Measurements from ENCODE around the gene RNASE7. TPM values are rescaled to one million over a fixed set of nuclear protein-coding genes. Genes with fewer than 3 reads are reported as not detected.

The RNASE7 gene
- total and polyA plus RNA-seq, 11 donors, result 0.04 TPM; not detected in 10

- H3K27ac ChIP-seq, result peak overlapping the region in 6 of 12 donors; percentile 4 to 84 (median 18)
- no peak for ATAC-seq
Observed at GRCh38 chr14:21036751-21037150, 5.4 kb upstream of the RNASE7 start.

GRCh38 chr14:21037156-21037555 lies 5.0 kb upstream of the RNASE7 start:
- WGBS, 4 donors, result 84 to 87% (median 85%) methylated on average over 3 of the region's 3 CpGs
- H3K27me3 ChIP-seq, result no peaks in the 10 kb centered on the region
- DNase-seq (peak in 1 of 5 donors; percentile 47), ATAC-seq (no peak)
- peaks cover 0 to 33% (median 19%) of the 10 kb centered on the region in 12 donors for H3K4me1 ChIP-seq
- TF ChIP-seq POLR2A (IDR thresholded peaks at IDR 0.05), result no peak
- TF ChIP-seq, protein P1, sequence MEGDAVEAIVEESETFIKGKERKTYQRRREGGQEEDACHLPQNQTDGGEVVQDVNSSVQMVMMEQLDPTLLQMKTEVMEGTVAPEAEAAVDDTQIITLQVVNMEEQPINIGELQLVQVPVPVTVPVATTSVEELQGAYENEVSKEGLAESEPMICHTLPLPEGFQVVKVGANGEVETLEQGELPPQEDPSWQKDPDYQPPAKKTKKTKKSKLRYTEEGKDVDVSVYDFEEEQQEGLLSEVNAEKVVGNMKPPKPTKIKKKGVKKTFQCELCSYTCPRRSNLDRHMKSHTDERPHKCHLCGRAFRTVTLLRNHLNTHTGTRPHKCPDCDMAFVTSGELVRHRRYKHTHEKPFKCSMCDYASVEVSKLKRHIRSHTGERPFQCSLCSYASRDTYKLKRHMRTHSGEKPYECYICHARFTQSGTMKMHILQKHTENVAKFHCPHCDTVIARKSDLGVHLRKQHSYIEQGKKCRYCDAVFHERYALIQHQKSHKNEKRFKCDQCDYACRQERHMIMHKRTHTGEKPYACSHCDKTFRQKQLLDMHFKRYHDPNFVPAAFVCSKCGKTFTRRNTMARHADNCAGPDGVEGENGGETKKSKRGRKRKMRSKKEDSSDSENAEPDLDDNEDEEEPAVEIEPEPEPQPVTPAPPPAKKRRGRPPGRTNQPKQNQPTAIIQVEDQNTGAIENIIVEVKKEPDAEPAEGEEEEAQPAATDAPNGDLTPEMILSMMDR (IDR thresholded peaks at IDR 0.05), result no peak
- no peak overlapping the region for H3K4me3 ChIP-seq
- intact Hi-C loops (cut with DNase I), result loop anchor here in 1 of 10 donors (5.0 kb wide), 1 partner anchor 180 kb away; no protein-coding TSS in a partner anchor
- H3K9me3 ChIP-seq, result no peaks in the 10 kb centered on the region
- H3K27ac ChIP-seq, result peak overlapping the region in 6 of 12 donors; percentile 5 to 84 (median 42)
- H3K36me3 ChIP-seq, result no peaks in the 10 kb centered on the region

More at GRCh38 chr14:21036751-21037150, 5.4 kb upstream of the RNASE7 start:
- 90 to 96% (median 93%) methylated on average over 7 of the region's 7 CpGs for WGBS, 4 donors
- no peak for TF ChIP-seq POLR2A (IDR thresholded peaks at IDR 0.05)
- TF ChIP-seq, protein P1 (IDR thresholded peaks at IDR 0.05), result no peak
- Histone ChIP-seq H3K9me3 (no peaks in the 10 kb centered on the region), H3K4me1 (peaks cover 0 to 33% (median 19%) of the 10 kb centered on the region in 12 donors), H3K27me3 (no peaks in the 10 kb centered on the region), H3K36me3 (no peaks in the 10 kb centered on the region), H3K4me3 (no peak overlapping the region)
- intact Hi-C loops (cut with DNase I), result loop anchor here in 1 of 10 donors (5.0 kb wide), 1 partner anchor 179 kb away; no protein-coding TSS in a partner anchor
- DNase-seq, result no peak

DNA sequence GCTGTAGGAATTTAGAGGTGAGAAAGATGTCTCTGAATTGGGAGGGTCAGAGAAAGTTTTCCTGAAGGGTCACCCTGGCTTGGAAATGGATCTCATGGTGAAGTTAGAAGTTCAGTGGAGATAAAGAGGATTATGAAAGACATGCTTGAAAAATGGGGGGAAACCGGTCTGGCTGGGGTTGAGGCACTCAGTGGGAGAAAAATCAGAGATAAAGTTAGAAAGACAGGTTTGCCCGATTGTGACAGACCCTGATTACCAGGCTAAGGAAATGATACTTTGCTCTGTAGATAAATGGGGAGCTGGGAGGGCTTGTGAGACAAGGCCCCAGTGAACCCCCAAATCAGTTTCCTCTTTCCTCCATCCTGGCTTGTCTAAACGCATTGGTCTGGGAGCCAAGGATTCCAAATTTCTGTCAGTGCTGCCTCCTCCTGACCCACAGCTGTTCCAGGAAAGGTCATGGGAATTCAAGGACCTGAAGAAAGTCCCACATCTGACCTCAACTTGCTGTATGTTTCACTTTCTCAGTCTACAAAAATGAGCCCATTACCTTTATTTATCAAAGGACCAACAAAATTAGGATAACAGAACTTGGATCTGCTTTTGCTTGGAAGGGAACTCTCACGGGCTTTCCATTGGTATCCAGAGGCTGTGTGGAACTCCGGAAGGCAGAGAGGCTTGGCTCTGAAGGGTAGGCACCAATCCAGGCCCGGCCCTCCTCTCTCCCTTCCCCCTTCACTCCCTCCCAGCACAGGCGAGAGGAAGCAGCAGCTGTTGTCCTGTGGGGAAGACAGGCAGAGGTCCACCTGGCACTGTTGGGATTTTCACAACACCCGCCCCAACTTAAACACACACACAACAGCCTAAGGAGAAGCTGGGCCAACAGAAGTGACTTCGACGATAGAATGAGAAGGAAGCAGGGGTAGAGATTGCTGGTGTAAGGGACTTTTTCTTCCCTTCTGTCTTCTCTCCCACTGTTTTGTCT lies 3.4 kb upstream of the RNASE7 start:
- Histone ChIP-seq H3K4me1 (peaks cover 2 to 49% (median 31%) of the 10 kb centered on the region in 12 donors), H3K4me3 (peak overlapping the region in 5 of 12 donors; percentile 6 to 43 (median 9))
- TF ChIP-seq, protein P1 (IDR thresholded peaks at IDR 0.05), result peak in 3 of 12 donors; percentile 6 to 26 (median 12)
- TF ChIP-seq POLR2A (IDR thresholded peaks at IDR 0.05), result no peak

More for the DNA sequence above, 3.4 kb upstream of the RNASE7 start:
- Histone ChIP-seq H3K36me3 (no peaks in the 10 kb centered on the region), H3K9me3 (no peaks in the 10 kb centered on the region), H3K27me3 (no peaks in the 10 kb centered on the region), H3K27ac (peak overlapping the region; percentile 19 to 91 (median 74))
- 8 to 30% (median 10%) methylated on average over 10 of the region's 10 CpGs for WGBS, 4 donors
- ATAC-seq, result peak; percentile 88 to 96 (median 94)
- DNase-seq, result peak; percentile 82 to 91 (median 87)
- intact Hi-C loops (cut with DNase I), result loop anchor here in 6 of 10 donors (1.0 to 5.0 kb wide), 5 partner anchors 13 to 182 kb away; partner anchors contain the start of gene NDRG2 (in 2 of the 6)

All from heart left ventricle (tissue), 16 donors.